OCI-LY3 (cell line): ENCODE data around the gene GAL3ST2.

Experiments
- H2AFZ ChIP-seq: fragments of 200-600, 300-600 bp; shearing (Covaris generic); 2 replicates; pipeline ENCODE4 v1.6.0; 2014; ENCODE audit warnings: antibody characterized with exemption, low read depth, low read length
- H3K27ac ChIP-seq: fragments of 200-600, 300-600 bp; sonication (generic); 2 replicates; pipeline ENCODE4 v1.5.1; 2014; ENCODE audit warnings: mild to moderate bottlenecking, low read length, moderate library complexity, mixed read lengths
- H3K27me3 ChIP-seq: fragments of 200-600, 300-600 bp; sonication (generic); 2 replicates; pipeline ENCODE4 v1.6.1; 2014; ENCODE audit warnings: low read depth, low read length, mixed read lengths
- H3K36me3 ChIP-seq: fragments of 200-600, 300-600 bp; sonication (generic); replicated peaks from 2 replicates; pipeline ENCODE3; 2014; ENCODE audit warnings: low read depth, low read length, mixed read lengths
- H3K4me1 ChIP-seq: fragments of 300-600, 200-600 bp; sonication (generic); 2 replicates; pipeline ENCODE4 v1.6.1; 2014; ENCODE audit warnings: low read length, mixed read lengths
- H3K4me2 ChIP-seq: fragments of 200-600, 300-600 bp; sonication (generic); 2 replicates; pipeline ENCODE4 v1.6.1; 2014; ENCODE audit warnings: low read length, mixed read lengths
- H3K4me3 ChIP-seq: fragments of 300-600, 200-600 bp; sonication (generic); 2 replicates; pipeline ENCODE4 v1.5.1; 2014; ENCODE audit warnings: antibody characterized with exemption, mild to moderate bottlenecking, low read length, moderate library complexity
- H3K79me2 ChIP-seq: fragments of 300-600, 200-600 bp; shearing (Covaris generic); 2 replicates; pipeline ENCODE4 v1.6.1; 2014; ENCODE audit warnings: mild to moderate bottlenecking, low read length, mixed read lengths
- H3K9ac ChIP-seq: fragments of 300-600, 200-600 bp; shearing (Covaris generic); 2 replicates; pipeline ENCODE4 v1.6.0; 2014; ENCODE audit warnings: mild to moderate bottlenecking, low read length, moderate library complexity
- H3K9me3 ChIP-seq: fragments of 200-600, 300-600 bp; shearing (Covaris generic); 2 replicates; pipeline ENCODE4 v1.6.1; 2014; ENCODE audit warnings: low read length, mixed read lengths; ENCODE audit not compliant: insufficient read depth
- H4K20me1 ChIP-seq: fragments of 200-600, 300-600 bp; sonication (generic); 2 replicates; pipeline ENCODE4 v1.6.1; 2016; ENCODE audit warnings: low read length, mixed read lengths; ENCODE audit not compliant: insufficient read depth
- EZH2phosphoT487 ChIP-seq: fragments of 200-600 bp; shearing (Covaris generic); IDR thresholded peaks from 2 replicates; pipeline ENCODE4 v1.6.1; 2018; ENCODE audit warnings: antibody characterized with exemption, mixed run types, low read depth
- TF ChIP-seq, protein P1 (sequence below): fragments of 200-600, 300-600 bp; sonication (generic); IDR thresholded peaks from 2 replicates; pipeline ENCODE4 v1.5.1; 2014; ENCODE audit warnings: antibody characterized with exemption, low read length, low read depth

Gene GAL3ST2

DNA sequence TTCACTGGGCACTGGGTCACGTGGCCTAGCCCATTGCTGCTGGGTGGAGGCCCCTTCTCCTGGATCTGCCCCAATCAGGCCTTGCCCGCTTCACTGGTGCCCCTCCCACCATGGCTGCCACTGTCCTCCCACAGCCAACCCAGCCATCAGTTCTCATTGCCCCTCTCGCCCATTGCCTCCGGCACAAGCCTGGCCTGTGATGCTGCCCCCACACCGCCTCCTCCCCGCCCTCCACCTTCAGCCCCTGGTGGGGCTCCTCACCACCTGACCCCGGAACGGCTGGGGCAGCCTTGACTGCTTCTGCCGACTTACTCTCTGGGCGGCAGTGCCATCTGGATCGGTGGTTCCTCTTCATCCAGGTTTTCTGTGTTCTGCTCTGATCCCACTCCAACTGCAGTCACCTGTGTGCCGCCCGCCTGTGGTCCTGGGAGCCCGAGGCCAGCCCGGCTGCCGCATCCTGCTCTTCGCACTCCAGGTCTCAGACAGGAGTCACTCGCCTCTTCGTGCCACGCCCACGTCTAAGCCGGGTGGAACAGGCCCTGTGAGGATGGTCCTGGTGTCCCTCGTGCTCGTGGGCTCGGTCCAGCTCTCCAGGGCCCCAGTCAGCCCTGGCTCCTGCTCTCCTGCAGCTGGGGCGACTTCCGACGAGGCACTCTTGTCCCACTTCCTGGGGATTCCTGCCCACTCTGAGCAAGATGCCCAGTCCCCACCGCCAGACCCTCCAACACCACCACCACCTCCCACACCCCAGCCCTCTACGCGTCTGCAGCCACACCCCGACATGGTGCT is 28.0 kb upstream of the GAL3ST2 start:
- no peak overlapping the region for H3K4me2 ChIP-seq
- peaks cover 20% of the 10 kb centered on the region for H3K36me3 ChIP-seq
- H3K27me3 ChIP-seq, result no peaks in the 10 kb centered on the region
- no peak overlapping the region for H3K4me3 ChIP-seq
- H4K20me1 ChIP-seq, result no peaks in the 10 kb centered on the region
- no peaks in the 10 kb centered on the region for H3K9me3 ChIP-seq
- TF ChIP-seq EZH2phosphoT487, result no peak
- TF ChIP-seq, protein P1, sequence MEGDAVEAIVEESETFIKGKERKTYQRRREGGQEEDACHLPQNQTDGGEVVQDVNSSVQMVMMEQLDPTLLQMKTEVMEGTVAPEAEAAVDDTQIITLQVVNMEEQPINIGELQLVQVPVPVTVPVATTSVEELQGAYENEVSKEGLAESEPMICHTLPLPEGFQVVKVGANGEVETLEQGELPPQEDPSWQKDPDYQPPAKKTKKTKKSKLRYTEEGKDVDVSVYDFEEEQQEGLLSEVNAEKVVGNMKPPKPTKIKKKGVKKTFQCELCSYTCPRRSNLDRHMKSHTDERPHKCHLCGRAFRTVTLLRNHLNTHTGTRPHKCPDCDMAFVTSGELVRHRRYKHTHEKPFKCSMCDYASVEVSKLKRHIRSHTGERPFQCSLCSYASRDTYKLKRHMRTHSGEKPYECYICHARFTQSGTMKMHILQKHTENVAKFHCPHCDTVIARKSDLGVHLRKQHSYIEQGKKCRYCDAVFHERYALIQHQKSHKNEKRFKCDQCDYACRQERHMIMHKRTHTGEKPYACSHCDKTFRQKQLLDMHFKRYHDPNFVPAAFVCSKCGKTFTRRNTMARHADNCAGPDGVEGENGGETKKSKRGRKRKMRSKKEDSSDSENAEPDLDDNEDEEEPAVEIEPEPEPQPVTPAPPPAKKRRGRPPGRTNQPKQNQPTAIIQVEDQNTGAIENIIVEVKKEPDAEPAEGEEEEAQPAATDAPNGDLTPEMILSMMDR, result no peak
- no peaks in the 10 kb centered on the region for H3K79me2 ChIP-seq
- H3K4me1 ChIP-seq, result no peaks in the 10 kb centered on the region
- no peak overlapping the region for H3K9ac ChIP-seq
- no peak overlapping the region for H3K27ac ChIP-seq
- H2AFZ ChIP-seq, result no peak overlapping the region

DNA sequence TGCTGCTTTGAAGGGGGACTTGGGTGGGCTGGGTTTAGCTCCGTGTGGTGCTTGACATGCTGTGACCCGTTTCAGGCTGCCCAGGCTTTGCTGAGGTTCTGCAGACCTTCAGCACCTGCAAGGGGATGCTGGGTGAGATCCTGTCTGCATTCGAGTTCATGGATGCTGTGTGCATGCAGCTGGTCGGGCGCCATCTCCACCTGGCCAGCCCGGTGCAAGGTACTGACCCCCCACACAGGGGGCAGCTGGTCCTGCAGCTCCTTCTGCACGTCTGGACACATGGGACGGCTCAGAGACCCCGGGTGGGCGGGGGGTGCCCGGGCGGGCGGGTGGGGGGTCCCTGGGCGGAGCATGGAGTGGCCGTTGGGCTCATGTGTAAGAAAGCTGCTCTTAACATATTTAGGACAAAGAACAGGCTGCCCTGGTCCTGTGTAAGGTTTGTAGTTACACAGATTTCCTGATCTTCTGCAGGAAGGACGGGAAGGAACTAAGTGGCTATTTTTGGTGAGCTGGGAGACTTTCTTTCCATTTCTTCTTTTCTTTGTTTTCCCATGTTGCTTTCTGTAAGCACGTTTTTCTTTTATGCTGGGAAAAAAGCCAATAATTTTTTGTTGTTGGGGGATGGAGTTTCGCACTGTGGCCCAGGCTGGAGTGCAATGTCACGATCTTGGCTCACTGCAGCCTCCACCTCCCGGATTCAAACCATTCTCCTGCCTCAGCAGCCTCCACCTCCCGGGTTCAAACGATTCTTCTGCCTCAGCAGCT is 26.4 kb upstream of the GAL3ST2 start:
- no peaks in the 10 kb centered on the region for H3K27me3 ChIP-seq
- no peak overlapping the region for H3K4me2 ChIP-seq
- no peak overlapping the region for H2AFZ ChIP-seq
- no peaks in the 10 kb centered on the region for H3K9me3 ChIP-seq
- no peaks in the 10 kb centered on the region for H4K20me1 ChIP-seq
- H3K4me3 ChIP-seq, result no peak overlapping the region
- H3K27ac ChIP-seq, result no peak overlapping the region
- H3K4me1 ChIP-seq, result no peaks in the 10 kb centered on the region
- H3K79me2 ChIP-seq, result no peaks in the 10 kb centered on the region
- no peak for TF ChIP-seq EZH2phosphoT487
- TF ChIP-seq, protein P1, result no peak
- no peak overlapping the region for H3K9ac ChIP-seq
- peaks cover 10% of the 10 kb centered on the region for H3K36me3 ChIP-seq

DNA sequence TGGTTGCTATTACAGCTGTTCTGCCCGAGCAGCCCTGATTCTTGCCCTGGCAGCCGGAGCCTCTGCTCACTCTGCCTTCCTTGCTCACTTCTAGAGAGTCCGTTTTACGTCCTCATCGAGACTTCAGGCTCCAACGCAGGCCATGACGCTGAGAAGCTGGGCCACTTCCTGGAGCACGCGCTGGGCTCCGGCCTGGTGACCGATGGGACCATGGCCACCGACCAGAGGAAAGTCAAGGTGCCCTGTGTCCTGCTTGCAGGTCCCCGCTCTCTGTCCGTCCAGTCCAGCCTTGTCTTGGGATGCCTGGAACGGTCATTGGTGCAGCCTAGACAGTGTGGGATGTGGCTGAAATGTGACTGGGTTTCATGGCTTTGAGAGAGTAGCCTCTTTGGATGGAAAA is 25.5 kb upstream of the GAL3ST2 start:
- no peaks in the 10 kb centered on the region for H4K20me1 ChIP-seq
- no peak overlapping the region for H3K9ac ChIP-seq
- H3K27me3 ChIP-seq, result no peaks in the 10 kb centered on the region
- H2AFZ ChIP-seq, result no peak overlapping the region
- TF ChIP-seq, protein P1, result no peak
- peaks cover under 1% of the 10 kb centered on the region for H3K36me3 ChIP-seq
- no peak overlapping the region for H3K27ac ChIP-seq
- H3K4me1 ChIP-seq, result no peaks in the 10 kb centered on the region
- no peak overlapping the region for H3K4me2 ChIP-seq
- H3K4me3 ChIP-seq, result no peak overlapping the region
- no peaks in the 10 kb centered on the region for H3K79me2 ChIP-seq
- no peaks in the 10 kb centered on the region for H3K9me3 ChIP-seq

DNA sequence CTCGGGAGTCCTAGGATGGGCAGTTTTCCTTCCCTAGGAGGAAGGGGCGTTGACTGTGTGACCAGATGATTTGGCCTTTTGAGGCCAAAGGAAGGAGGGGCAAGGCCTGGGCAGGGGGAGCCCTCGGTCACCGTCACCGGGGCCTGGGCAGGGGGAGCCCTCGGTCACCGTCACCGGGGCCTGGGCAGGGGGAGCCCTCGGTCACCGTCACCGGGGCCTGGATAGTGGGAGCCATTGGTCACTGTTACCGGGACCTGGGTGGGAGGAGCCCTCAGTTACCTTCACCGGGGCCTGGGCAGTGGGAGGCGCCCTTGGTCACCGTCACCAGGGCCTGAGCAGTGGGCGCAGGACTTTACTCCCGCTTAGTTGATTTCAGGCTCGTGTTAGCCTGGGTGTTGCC is 24.8 kb upstream of the GAL3ST2 start:
- H3K4me2 ChIP-seq, result no peak overlapping the region
- H3K4me3 ChIP-seq, result no peak overlapping the region
- H2AFZ ChIP-seq, result no peak overlapping the region
- TF ChIP-seq, protein P1, result no peak
- no peak for TF ChIP-seq EZH2phosphoT487
- H3K27me3 ChIP-seq, result no peaks in the 10 kb centered on the region
- H3K4me1 ChIP-seq, result no peaks in the 10 kb centered on the region
- no peaks in the 10 kb centered on the region for H3K9me3 ChIP-seq
- H3K9ac ChIP-seq, result no peak overlapping the region
- H3K79me2 ChIP-seq, result no peaks in the 10 kb centered on the region
- no peak overlapping the region for H3K27ac ChIP-seq
- no peaks in the 10 kb centered on the region for H4K20me1 ChIP-seq
- H3K36me3 ChIP-seq, result no peaks in the 10 kb centered on the region
